Activated CD8-positive, alpha-beta memory T cell treated with anti-CD3 and anti-CD28 coated beads, Interleukin-2, amount 50 U/mL, for 24 hours (primary cell): ENCODE results near the gene TRAF7.
A peak's percentile ranks its signal among the peaks of the same experiment; 100 is the strongest.

Source experiments
- DNase-seq: peaks from one replicate; pipeline ENCODE4 v3.0.0-alpha.2; 2020; ENCODE audit errors: extremely low read depth

TRAF7 gene

GRCh38 chr16:2216330-2216729 is 60.7 kb downstream of the TRAF7 start:
- DNase-seq = no peak

DNA sequence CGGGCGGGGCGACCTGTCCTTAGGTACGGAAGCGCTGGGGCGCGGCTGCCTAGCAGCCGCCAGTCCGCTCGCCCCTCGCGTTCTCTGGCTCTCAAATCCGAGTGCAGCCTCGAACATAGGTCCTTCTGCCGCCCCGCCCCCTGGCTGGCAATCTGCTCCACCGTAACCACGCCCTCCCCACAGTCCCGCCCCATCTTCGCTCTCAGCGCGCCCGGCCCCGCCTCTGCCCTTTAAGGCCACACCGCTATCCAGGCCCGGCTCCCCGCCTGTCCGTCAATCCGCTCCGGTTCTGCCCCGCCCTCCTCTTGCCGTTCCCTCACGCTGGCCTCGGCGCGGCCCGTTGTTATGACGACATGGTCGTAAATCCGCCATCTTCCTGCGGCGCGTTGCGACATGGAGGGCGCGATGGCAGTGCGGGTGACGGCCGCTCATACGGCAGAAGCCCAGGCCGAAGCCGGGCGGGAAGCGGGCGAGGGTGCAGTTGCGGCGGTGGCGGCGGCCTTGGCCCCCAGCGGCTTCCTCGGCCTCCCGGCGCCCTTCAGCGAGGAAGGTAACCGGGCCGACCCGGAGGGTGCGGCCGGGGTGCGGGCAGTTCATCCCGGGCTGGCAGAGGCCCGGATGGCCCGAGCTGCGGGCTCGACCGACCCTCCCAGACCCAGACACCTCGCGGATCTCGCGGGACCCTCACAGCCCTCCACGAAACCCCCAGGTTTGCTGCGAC is 67.8 kb downstream of the TRAF7 start, which contains the start of gene E4F1:
E4F1 (plus strand) TSS at position 371 of the 721 bp plus-strand sequence; CDS start at position 394, 23 bp downstream.
- DNase-seq = peak; percentile 99

DNA sequence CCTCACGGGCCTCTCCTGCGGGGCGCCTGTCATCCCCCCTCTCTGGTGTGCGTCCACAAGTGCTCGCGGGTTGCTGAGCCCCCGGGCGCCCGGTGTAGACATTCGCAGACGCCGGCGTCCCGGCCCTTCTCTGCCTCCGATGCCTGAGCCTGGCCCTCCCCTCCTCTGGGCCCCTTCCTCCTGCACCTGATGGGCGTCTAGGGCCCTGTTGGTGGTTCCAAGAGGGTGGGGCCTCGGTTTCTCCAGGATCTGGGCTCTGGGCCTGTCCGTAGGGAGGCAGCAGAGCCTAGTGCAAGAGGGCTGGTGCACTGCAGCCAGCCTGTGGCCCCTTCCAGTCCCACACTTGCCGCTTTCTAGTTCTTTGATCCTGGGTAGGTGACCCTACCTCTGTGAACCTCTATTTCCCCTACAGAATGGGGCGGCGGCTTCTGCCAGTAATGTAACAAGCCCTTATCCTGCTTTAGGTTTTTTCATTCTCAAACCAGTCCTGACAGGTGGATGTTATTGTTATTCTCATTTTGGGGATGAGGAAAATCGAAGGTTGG is 68.4 kb downstream of the TRAF7 start:
- DNase-seq = no peak

DNA sequence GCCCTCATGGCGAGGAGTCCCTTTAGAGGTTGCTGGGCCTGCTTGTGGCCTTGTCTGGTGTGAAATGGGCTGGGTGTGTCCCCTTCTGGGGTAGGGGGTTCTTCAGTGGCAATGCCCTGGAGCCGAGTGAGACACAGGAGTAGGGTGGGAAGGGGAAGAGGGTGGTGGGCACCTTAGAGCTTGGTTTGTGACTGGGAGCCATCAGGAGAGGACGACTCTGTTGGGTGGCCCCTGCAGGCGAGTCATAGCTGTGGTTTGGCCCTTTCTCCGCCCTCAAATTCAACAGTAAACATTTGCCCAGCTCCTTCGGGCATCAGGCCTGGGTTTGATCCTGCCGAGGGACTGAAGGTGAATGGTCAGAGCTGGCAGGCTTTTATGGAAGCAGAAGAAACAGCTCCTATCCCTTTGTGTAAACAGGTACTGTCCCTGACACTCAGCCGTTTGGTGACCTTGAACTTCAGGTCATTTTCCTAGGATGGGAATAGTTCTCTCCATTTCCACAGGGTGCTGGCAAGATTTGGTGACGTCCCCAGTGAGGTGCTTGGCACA is 70.7 kb downstream of the TRAF7 start:
- DNase-seq = no peak

- DNase-seq = no peak
These were observed 71.3 kb downstream of the TRAF7 start for GRCh38 chr16:2226918-2227317.
